Left hindlimb (tissue), 1 donor: Measurements from ENCODE around the gene CAPZA1.

ENCODE experiments used
- DNase-seq: peaks from one replicate; pipeline ENCODE4 v3.0.0-alpha.2; 2018

CAPZA1 gene

DNA sequence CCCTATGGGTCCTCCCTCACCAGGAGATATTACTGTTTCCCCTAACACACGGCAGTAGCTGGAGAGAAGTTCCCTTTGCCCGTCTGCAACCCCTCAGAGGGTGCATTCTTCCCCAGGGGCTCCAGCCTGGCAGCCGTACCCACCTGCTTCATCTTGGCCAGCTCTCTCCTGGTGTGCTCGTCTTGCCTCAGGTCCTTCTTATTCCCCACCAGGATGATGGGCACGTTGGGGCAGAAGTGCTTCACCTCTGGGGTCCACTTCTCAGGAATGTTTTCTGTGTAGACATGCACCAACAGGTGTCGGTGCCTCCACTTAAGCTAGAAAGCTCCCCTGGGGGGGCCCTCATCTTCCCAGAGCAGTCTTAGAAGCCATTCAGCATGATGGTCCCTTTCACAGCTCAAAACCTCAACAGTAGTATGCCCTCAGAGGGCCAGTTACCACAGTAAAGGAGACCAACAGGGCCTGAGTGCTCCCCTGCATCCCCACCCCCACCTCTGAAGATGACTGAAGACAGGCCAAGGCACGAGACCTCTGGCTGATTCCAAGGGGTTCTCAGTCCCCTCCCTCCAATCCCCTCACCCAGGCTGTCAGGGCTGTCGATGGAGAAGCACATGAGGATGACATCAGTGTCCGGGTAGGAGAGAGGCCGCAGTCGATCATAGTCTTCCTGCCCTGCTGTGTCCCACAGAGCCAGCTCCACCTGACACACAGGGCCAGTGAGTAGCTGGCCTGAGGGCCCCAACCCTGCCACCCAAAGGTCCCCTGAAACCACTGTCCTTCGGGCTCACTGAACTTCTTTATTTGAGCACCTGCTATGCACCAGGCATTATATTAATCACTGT is 83.0 kb downstream of the CAPZA1 start:
- no peak for DNase-seq

DNA sequence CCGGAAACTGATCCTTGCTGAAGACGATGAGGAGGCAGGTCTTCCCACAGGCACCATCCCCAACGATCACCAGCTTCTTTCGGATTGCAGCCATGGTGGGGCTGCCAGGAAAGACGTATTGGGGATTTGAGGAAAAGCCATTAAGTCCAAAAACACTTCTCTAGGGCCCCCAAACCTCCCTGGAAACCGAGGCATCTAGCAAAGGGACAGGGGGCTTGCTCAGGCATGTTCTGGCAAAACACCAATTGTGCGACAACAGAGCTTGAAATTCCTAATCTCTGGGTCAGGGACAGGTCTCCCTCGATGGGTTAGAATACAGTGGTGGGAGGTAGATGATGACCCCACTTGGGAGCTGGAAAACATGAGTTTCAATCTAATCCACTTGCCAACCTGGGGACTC is 84.1 kb downstream of the CAPZA1 start:
- no peak for DNase-seq

DNA sequence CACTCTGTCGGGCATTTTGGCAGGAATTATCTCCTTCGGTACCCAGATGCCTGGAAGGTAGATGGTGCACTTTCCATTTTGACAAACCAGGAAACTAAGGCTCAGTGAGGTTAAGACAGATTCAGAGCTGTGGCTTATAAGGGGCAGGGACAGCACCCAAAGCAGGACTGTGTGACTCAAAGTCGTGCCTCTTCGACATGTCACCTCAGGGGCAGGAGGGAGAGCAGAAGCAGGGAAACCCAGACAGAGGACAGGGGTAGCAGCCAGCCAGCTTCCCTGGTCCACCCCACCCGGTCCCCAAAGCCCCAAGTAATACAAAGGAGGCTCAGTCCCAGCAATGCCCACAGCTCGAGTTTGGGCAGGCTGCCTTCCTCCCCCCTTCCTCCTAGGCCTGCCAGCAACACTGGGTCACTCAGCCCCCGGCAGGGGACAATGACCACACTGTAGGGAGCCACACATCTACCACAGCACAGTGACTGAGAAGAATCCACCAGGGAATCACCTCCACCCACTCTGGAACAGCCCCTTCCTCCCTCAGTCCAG is 84.8 kb downstream of the CAPZA1 start:
- DNase-seq: no peak

DNA sequence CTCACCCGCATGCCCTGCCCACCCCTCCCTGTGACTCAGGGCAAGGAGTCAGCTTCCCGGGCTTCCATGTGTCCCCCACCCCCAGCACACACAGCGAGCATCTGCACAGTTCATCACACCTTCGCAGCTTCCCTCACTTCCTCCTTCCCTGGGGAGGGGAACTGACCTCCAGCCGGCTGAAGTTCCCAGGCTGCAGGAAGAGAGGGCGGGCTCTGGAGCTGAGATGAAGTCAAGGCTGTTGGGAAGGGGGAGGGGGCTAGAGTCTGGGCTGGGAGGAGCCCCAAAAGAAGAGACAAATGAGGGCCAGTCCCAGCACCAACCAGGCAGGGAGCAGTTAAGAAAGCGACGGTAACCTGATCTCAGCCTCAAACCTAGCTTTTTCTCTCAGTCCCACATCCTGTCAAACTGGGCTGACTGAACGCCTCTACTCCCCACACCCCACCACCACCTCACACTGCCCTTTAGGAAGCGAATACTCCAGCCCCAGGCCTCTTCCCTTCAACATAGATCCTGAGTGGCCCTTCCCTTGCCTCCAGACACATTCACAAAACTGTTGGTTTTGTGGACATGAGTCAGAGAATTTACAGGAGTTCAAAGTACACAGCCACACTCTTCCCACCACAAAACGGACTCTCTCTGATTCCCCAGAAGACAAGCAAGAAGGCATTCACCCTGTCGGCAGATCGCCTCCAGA is 85.4 kb downstream of the CAPZA1 start:
- DNase-seq: peak; percentile 94

DNA sequence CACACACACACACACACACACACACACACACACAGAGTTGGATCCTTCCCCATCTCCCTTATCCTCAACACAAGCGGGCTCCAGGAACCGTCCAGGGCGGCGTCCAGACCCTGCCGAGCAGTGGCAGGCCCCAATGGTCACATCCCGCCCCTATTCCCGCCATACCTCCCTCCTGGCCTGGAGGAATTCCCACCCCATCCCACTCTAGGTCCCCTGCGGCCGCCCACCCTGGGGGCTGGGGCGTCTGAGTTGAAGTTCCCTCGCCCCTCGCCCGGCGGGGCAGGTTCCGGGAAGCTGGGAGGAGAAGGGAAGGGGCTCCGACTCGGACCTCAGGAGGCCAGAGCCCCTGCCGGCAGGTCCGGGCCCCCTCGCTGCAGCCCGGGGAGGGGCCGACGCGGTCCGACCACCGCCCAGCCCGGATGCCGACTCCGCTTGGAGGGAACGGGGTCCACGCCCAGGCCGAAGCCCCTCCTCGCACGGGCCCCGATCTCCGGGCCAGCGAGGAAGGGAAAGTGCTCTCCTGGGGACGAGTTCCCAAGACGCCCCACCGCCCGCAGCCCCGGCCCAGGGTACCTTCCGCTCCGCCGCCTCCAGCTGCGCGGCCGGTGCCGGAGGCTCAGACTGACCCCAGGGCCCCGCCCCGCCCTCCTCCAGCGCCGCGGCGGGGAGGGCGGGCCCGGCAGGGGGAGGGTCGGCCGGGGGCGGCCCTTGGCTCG is 87.0 kb downstream of the CAPZA1 start, which contains the start of gene RHOC:
RHOC (minus strand) TSS at position 623 of the 716 bp plus-strand sequence. CDS start 3,328 bp downstream, outside the sequence.
- peak; percentile 64 for DNase-seq

DNA sequence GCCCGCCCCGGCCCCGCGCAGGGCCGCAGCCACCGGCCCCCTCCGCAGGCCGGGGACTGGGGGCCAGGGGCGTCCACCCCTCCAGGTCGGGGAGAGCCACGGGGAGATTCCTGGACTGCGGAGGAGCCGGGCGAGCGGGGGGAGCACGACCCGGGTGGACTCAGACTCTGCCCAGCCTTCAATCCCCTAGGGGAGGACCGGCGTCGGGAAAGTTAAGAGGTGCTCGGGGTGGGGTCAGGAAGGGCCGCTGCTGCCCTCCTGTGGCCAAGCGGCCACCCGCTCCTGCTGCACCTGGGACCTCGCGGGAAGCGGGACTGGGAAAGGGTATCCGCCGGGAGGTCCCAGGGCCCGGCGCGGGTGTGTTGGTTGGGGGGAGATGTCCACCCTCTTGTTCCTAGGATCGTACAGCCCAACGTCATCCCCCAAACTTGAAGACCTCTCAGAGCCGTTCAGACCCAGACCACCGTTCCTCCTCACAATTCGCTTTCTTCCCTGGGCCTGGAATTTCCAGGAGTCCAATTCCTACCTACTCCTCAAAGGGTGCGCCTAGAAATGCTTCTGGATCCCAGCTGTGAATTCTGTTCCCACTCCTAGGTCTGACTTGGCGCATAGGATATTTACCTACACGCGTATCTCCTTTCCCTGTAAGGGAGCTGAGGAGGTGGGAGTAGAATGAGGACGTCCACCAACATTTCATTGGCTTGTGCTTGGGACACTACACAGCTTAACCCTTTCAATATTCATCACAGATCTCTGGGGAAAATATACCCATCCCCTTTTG is 87.8 kb downstream of the CAPZA1 start:
- peak; percentile 90 for DNase-seq

DNA sequence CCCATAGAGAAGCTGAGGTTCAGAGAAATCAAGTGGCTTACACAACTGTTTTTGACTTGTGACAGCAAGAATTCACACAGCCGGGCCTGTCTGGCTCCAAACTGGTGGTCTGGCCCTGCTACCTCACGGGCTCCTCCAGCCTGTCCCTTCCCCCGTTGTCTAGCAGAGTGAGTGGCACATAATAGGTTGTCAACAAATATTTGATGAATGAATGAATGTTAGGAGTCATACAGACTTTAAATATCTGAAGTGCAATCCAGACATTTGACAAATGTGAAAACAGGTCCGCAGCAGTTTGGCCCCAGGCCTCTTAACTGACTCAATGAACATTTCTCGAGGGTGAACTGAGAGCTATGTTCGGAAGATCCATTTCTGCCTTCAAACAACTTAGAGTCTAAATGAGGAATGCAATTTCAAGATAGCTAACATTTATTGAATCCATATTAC is 88.4 kb downstream of the CAPZA1 start:
- DNase-seq: peak; percentile 33

DNA sequence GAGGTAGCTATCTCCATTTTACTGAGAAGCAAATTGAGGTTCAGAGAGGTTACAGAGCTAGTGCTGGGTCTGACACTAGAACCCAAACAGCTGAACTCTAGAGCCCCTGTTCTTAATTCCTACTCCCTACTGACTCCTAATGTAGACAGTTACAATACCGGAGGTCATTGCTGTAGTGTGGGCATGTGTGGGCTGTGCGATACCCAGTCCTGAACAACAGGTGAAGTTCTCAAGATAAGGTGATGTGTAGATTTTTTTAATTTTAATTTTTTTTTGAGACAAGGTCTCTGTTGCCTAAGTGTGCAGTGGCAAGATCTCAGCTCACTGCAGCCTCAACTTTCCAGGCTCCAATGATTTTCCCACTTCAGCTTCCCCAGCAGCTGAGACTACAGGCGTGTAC is 88.9 kb downstream of the CAPZA1 start:
- DNase-seq: no peak

DNA sequence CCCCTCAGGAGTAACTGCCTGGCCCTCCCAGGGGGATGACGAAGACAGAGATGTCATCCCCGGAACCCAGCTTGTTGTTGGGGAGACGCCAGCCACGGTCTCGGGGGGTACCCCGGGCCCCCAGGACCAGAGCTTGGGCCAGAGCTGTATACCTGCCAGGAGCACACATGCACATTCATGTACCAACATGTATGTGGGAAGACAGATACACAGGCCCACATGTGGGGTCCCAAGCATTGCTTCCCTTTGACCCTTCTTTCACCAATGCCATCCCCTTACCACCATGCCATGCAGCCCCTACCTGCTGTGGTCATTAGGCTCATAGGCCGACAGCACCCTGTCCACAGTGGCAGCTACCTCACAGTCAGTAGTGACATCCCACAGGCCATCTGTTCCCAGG is 90.5 kb downstream of the CAPZA1 start:
- peak; percentile 30 for DNase-seq

DNA sequence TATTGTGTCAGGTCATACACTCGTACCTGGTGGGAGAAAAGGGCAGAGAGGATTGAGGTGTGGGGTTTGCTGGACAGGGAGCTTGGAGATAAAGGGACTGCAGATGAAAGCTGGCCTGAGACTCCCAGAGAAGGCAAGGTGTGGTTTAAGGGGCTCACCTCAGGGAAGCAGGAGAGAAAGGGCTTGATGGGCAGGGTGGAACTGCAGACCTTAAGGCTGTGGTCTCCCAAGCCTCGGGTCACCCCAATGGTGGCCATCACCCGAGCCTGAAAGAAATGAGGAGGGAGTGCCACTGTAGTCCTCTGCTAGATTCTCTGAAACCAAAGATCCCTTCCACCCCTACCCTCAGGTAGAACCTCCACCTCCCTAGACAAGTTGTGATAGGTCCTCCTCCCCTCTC is 91.0 kb downstream of the CAPZA1 start:
- no peak for DNase-seq

DNA sequence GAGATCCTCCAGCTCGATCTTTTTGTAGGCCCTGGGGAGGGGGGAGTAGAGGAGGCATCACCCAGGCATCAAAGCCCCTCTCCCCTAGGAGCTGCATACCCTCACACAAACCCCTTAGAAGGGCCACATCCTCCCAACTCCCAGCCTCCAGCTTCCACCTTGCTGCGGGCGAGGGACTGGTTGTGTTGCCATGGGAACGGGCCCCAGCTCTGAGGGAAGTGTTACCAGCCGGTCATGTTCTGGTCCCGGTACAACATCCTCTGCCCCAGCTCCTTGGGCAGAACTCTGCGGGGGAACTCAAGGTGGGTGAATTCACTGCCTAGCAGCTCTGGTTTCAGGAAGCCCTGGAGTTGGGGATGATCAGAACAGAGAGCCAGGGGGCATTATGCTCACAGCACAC is 91.4 kb downstream of the CAPZA1 start:
- DNase-seq: no peak

DNA sequence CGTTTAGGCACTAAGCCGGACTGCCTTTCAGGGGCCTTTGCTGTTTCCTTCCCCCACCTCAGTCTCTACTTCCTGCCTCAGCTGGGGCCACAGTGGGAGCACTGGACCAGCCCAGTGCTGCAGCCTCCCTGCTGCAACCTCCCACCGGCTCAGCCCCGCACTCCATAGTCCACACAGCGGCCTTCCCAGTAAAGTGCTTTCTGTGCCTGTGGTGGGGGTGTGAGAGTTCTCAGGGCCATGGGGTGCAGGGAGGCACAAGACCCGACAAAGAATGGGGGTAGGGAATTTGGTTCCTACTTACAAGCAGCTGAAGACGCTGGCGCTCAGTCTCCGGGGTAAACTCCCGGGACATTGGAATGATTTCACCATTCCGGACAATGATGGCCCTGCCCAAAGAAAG is 92.0 kb downstream of the CAPZA1 start:
- DNase-seq: peak; percentile 31

DNA sequence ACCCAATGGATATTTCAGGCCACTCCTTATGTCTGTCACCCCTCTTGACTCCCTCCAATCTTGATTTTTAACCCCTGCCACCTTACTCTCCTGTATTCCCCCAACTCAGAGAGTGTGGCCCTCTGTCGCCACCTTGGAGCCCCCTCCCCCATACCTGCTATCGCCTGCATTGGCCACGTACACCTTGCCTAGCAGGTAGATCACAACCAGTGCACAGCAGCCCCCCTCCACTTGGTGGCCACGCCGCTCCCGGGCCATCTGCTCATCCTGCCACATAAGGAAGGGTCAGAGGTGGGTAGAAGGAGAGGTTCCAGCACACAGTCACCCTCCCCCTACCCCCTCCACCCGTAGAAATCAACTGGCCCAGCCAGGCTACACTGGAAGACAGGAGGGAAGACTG is 92.6 kb downstream of the CAPZA1 start:
- peak; percentile 47 for DNase-seq

DNA sequence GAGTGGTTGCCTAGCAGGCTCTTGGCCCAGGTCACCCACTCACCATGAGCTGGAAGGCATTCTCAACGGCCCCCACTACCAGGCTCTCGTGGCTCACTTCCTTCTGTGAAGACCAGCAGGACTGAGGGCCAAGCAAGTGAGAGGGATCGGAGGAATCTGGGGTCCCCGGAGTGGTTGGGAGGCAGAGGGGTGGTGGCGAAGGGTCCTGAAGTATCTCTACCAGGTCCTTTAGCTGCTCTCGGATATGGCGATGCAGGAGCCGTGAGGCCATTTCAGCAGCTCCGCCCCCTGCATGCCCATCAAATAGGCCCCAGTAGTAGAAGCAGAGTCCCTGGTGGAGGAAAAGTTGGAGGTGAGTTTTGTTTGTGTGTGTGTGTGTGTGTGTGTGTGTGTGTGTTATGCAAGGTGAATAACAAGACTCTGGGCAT is 93.1 kb downstream of the CAPZA1 start:
- peak; percentile 28 for DNase-seq

DNA sequence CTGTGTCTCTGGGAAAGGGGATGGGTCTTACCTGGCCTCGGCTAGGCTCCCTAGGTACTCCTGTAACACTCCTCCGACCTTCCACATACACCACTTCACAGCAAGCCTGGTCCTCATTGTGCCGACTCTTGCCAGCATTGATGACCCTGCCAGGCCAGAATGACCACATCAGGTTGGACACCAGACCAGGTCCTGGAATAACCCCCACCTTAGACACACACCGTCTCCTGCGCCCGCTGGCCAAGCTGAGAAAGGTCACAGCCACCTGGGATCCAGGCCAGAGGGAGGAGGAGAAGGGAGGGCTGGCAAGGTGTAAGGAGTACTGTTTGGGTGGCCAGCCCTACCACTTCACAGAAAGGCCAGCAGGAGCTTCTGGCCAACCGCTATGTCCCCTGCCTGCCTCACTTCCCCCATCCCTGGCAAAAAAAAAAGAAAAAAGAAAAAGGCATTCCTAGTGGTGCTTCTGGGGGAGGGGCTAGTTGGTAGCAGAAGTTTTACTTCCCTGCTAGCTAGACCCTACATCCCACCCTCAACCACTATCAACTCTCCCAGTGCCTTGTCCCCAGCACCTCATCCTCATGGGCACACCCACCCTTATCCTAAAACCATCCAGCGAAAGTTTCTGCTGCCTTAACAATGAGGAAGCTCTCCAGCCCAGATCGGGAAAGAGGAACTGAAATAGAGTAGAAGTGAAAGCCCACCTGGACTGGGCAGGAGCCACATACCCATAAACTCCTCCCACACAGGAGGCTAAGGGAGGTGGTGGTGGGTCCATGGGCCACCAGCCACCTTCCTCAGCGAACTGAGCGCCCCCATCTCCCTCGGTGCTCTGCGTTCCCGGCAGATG is 94.1 kb downstream of the CAPZA1 start:
- peak; percentile 41 for DNase-seq

DNA sequence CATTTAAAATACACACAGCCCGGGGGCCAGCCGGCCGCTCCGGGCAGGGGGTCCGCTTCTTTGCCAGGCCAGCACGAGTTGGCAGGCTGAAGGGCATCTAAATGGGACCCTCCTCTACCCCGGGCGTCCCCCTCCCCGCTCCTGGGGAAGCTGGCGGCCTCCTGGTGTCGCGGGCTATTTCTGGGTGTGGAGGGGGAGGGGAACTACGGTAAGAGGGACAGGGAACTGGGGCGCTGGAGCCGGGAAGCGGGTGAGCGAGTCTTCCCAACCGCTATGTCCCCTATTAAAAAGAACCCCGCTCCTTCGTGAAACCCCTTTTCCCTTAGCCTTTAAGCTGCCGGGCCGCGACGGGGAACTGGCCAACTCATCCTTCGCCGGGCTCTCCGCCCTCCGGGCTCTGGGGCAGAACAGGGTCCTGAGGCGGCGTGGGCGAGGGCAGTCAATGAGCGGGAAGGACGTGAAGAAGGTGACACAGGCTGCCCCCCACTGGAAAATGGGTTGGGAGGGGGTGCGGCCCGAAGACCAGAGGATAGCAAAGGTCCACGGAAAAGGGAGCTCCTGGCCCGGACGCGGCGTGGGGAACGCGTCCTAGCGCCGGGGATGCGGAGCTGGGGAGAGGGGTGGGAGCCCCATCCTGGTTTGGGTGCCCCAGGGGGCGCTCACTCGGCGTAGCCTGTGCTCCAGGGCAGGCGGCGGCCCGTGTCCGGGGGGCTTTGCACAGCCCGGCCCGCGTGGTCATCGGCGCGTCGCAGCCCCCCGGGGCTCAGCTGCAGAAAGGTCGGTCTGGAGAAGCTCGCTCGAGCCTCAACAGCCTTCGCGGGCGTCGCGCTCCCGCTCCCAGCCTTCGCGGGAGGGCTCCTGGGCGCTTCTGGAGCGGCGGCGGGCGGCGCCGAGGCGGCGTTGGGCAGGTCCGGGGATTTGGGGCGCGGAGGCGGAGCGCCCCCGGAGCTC is 95.0 kb downstream of the CAPZA1 start:
- DNase-seq: peak; percentile 55

DNA sequence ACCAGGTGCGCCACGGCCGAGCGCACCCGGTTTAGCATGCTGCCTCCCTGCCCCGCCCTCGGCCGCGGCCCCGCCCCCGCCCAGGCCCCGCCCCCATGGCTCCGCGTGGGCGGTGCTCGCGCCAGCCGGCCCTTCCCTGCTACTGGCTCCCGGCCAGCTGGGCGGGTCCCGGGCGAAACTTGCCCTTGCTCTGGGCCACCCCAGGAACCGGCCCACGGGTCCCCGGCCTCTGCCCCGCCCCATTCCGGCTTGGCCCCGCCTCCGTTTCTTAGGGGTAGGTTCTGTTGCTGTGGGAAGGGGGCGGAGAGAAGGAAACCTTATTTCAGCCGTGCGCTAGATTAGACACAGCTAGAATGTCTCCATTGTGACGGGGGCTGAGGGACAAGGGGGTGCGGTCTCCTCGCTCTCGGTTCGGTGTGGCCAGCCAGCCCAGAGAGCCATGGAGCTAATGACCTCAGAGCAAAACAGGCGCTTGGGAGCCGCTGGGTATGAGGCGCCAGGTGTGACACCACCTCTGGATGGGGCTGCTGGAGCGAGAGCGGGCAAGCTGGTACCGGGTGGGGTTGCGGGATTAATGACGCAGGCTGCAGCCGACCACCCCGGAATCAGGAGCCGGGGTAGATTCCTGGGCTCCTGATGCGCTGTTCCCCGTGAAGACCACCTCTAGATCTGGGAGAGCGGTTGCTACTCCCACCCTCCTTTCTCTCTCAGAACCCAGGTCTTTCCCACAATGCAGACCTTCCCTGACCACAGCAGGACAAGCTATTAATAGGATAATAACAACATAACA is 95.8 kb downstream of the CAPZA1 start, which contains the start of gene PPM1J:
PPM1J (minus strand) TSS at position 69 of the 790 bp plus-strand sequence; CDS start at position 38, 31 bp downstream.
- DNase-seq: peak; percentile 91

DNA sequence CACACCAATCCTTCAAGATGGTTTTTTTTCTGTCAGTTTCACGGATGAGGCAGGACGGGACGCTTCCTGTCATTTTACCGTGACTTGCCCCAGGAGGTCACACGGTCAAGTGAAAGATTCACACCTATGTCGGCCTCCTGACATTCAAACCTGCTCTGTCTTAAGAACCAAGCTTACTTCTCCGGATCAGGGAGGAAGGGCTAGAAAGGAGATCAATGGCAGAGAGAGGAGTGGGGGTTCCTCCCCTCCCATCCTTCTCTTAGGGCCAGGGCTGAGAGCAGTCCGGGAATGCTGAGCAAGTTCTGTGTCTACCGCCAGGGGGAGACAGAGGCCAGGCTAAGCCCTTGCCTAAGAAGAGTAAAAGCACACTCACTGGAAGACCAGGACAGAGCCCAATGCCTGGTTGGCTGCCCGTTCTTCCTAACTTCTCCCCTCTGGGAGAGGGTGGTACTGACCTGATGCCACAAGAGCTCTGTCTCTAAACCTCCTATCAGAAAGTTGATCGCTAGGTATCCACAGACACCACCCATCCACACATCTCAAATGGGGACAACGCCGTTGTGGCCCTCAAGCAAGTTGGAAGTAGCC is 96.6 kb downstream of the CAPZA1 start:
- DNase-seq: peak; percentile 89
